PC-9 (cell line): ENCODE results near the gene TOGARAM2. TPM values are rescaled to one million over a fixed set of nuclear protein-coding genes. Genes with fewer than 3 reads are reported as not detected.

Source experiments
- BruUV-seq: library from RNA; stranded (reverse); fragments of 400-500 nt; replicated peaks from 2 replicates; lab custom pipeline; 2021; lab: Mats Ljungman, UMichigan
- CTCF ChIA-PET: fragments of 300-600 bp; sonication (Branson Sonifier 250); formaldehyde crosslinking; loops from one replicate; lab custom pipeline; 2022; ENCODE audit warnings: antibody characterized with exemption; lab: Charles Lee
- POLR2A ChIA-PET: fragments of 300-600 bp; sonication (Branson Sonifier 250); formaldehyde crosslinking; loops from one replicate; lab custom pipeline; 2022; ENCODE audit warnings: antibody characterized with exemption; ENCODE audit not compliant: unreplicated experiment; lab: Charles Lee
- DNase-seq, 2 experiments: peaks; one replicate each; pipeline versions ENCODE4 v3.0.0 to v3.0.0-alpha.2; 2015 to 2022; ENCODE audit warnings: mixed read lengths in 1 of 2
- H2AFZ ChIP-seq: fragments of 200-600 bp; sonication (generic); 2 replicates; pipeline ENCODE4 v1.8.1; 2017; ENCODE audit warnings: antibody characterized with exemption
- H3F3A ChIP-seq: fragments of 200-600 bp; sonication (generic); 2 replicates; pipeline ENCODE4 v1.8.1; 2017; ENCODE audit warnings: antibody characterized with exemption, mild to moderate bottlenecking, low read depth; ENCODE audit not compliant: insufficient read depth
- H3K27ac ChIP-seq: fragments of 200-600 bp; sonication (generic); 2 replicates; pipeline ENCODE4 v1.6.1; 2016; ENCODE audit warnings: mixed run types
- H3K27me3 ChIP-seq: fragments of 200-600 bp; sonication (generic); 2 replicates; pipeline ENCODE4 v1.6.1; 2016; ENCODE audit warnings: low read depth, mixed run types; ENCODE audit not compliant: insufficient read depth
- H3K36me3 ChIP-seq: fragments of 200-600 bp; sonication (generic); 2 replicates; pipeline ENCODE4 v1.6.1; 2016; ENCODE audit warnings: low read depth, mixed run types
- H3K4me1 ChIP-seq: fragments of 200-600 bp; sonication (generic); replicated peaks from 2 replicates; pipeline ENCODE4 v1.6.1; 2016; ENCODE audit warnings: mixed run types; ENCODE audit not compliant: insufficient read depth
- H3K4me2 ChIP-seq: fragments of 200-600 bp; sonication (generic); 2 replicates; pipeline ENCODE4 v1.6.1; 2017; ENCODE audit warnings: mixed run types
- H3K4me3 ChIP-seq: fragments of 200-600 bp; sonication (generic); 2 replicates; pipeline ENCODE4 v1.6.1; 2016; ENCODE audit warnings: mixed run types
- H3K79me2 ChIP-seq: fragments of 200-600 bp; sonication (generic); 2 replicates; pipeline ENCODE4 v1.6.1; 2017; ENCODE audit warnings: low read depth, mixed run types
- H3K9me2 ChIP-seq: fragments of 200-600 bp; sonication (generic); 2 replicates; pipeline ENCODE4 v1.8.1; 2017; ENCODE audit warnings: mild to moderate bottlenecking; ENCODE audit not compliant: insufficient read depth
- H3K9me3 ChIP-seq: fragments of 200-600 bp; sonication (generic); 2 replicates; pipeline ENCODE4 v1.8.1; 2016; ENCODE audit warnings: low read depth; ENCODE audit not compliant: insufficient read depth
- H4K20me1 ChIP-seq: fragments of 200-600 bp; sonication (generic); 2 replicates; pipeline ENCODE4 v1.8.1; 2017; ENCODE audit not compliant: insufficient read depth
- CTCF ChIP-seq: fragments of 200-600 bp; sonication (generic); conservative IDR thresholded peaks from 2 replicates; pipeline ENCODE4 v1.6.1; 2017; ENCODE audit warnings: mixed run types, antibody characterized with exemption, mild to moderate bottlenecking, moderate library complexity
- EZH2 ChIP-seq: fragments of 200-600 bp; sonication (generic); IDR thresholded peaks from 2 replicates; pipeline ENCODE4 v1.8.0; 2017; ENCODE audit warnings: antibody characterized with exemption, low read depth
- intact Hi-C: fragments of 100-400 bp; cut with micrococcal nuclease; formaldehyde crosslinking; loops from one replicate; pipeline ENCODE4 v1.10.0; 2022; ENCODE audit not compliant: unreplicated experiment
- total RNA-seq: library from RNA; stranded (reverse); gene quantifications from 2 replicates; pipeline ENCODE4 v1.2.3, GENCODE V29; 2021

The TOGARAM2 gene
- total RNA-seq, 1 experiment from 2014 or later = 0.44 TPM

GRCh38 chr2:28949617-28950305 is 31.3 kb upstream of the TOGARAM2 start:
- H3K36me3 ChIP-seq = peaks cover 41% of the 10 kb centered on the region
- no peak overlapping the region for H2AFZ ChIP-seq
- H3F3A ChIP-seq = peaks cover 80% of the 10 kb centered on the region
- no peak overlapping the region for H3K4me2 ChIP-seq
- no peaks in the 10 kb centered on the region for H3K27me3 ChIP-seq
- ChIA-PET CTCF (no interaction called here), POLR2A (no interaction called here)
- no peak for DNase-seq
- no peaks in the 10 kb centered on the region for H3K79me2 ChIP-seq
- H3K4me1 ChIP-seq = peaks cover 24% of the 10 kb centered on the region; the same call in 1 of the 2 replicates
- H3K9me3 ChIP-seq = peaks cover 4% of the 10 kb centered on the region; the same call in 1 of the 2 replicates
- no peaks in the 10 kb centered on the region for H3K9me2 ChIP-seq
- no peak overlapping the region for H3K27ac ChIP-seq
- intact Hi-C loops = loop anchor here (10.0 kb wide), 1 partner anchor 535 kb away; no protein-coding TSS in a partner anchor
- BruUV-seq = no TSS peak
- H4K20me1 ChIP-seq = peaks cover 22% of the 10 kb centered on the region; the same call in 1 of the 2 replicates
- no peak overlapping the region for H3K4me3 ChIP-seq
- TF ChIP-seq EZH2 = no peak

- TF ChIP-seq CTCF (no peak), EZH2 (no peak)
- peaks cover 4% of the 10 kb centered on the region; the same call in 1 of the 2 replicates for H3K9me3 ChIP-seq
- no peak overlapping the region for H3K4me2 ChIP-seq
- peaks cover 24% of the 10 kb centered on the region; the same call in 1 of the 2 replicates for H3K4me1 ChIP-seq
- BruUV-seq = no TSS peak
- DNase-seq = no peak
- no peak overlapping the region for H3K27ac ChIP-seq
- H3F3A ChIP-seq = peaks cover 82% of the 10 kb centered on the region
- ChIA-PET POLR2A (no interaction called here), CTCF (no interaction called here)
- no peak overlapping the region for H2AFZ ChIP-seq
- no peaks in the 10 kb centered on the region for H3K27me3 ChIP-seq
- peaks cover 13% of the 10 kb centered on the region; the same call in 1 of the 2 replicates for H4K20me1 ChIP-seq
- H3K4me3 ChIP-seq = no peak overlapping the region
- intact Hi-C loops = loop anchor here (10.0 kb wide), 1 partner anchor 534 kb away; no protein-coding TSS in a partner anchor
- H3K36me3 ChIP-seq = peaks cover 28% of the 10 kb centered on the region
- H3K79me2 ChIP-seq = no peaks in the 10 kb centered on the region
- H3K9me2 ChIP-seq = no peaks in the 10 kb centered on the region
Measured at GRCh38 chr2:28950941-28951630, 30.0 kb upstream of the TOGARAM2 start.

DNA sequence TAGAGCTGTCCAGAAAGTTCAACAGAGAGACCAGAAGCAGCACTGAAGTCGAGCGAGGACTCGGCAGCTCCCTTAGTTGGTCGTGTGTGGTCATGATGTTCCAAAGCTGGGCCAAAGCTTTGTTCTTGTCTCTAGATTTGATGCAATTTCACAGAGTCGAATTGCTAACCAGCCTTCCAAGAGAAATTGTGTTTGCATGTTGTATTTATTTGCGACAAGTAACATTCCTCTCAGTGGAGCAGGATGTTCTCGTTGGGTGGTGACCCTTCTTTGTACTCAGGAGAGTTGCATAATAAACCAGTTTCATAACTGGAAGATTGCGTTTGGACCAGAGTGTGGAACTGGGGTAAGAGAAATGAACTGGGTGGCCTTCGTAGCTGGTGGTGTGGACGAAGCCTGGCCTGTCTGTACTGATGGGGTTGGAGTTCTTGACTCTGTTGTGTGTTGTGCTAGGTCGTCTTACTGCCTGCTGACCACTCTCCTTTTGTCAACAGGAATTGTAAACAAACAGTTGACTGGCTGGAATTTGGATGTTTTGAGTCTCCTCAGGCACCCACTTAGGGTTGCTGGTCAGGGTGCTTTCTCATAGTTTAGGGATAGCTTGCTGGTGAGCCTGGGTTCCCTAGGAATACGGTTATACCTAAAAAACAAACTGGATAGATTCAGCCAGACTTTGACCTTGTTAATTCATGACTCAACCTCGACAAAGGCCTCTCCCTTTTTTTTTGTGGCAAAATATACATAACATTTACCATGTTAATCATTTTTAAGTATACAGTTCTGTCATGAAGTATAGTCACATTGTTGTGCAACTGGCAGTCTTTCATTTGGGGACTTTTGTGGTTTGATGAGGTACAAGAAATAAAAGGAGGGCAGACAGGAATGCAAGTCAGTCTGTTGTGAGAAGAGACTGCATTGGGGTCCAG is 28.9 kb upstream of the TOGARAM2 start:
- no peak overlapping the region for H2AFZ ChIP-seq
- H3K4me1 ChIP-seq = peaks cover 24% of the 10 kb centered on the region; the same call in 1 of the 2 replicates
- peaks cover 17% of the 10 kb centered on the region for H3K36me3 ChIP-seq
- ChIA-PET CTCF (interaction anchor here (0.7 kb wide), 1 partner anchor 470 kb away, joined by 3 read pairs; no protein-coding TSS in a partner anchor), POLR2A (interaction anchor here (0.5 kb wide), 1 partner anchor 168 kb away, joined by 5 read pairs; no protein-coding TSS in a partner anchor)
- DNase-seq = no peak
- peaks cover 72% of the 10 kb centered on the region for H3F3A ChIP-seq
- peaks cover 4% of the 10 kb centered on the region; the same call in 1 of the 2 replicates for H3K9me3 ChIP-seq
- intact Hi-C loops = loop anchor here (10.0 kb wide), 1 partner anchor 533 kb away; no protein-coding TSS in a partner anchor
- TF ChIP-seq EZH2 = no peak
- no peak for TF ChIP-seq CTCF
- H3K9me2 ChIP-seq = no peaks in the 10 kb centered on the region
- peaks cover 13% of the 10 kb centered on the region; the same call in 1 of the 2 replicates for H4K20me1 ChIP-seq
- H3K4me2 ChIP-seq = no peak overlapping the region
- BruUV-seq = no TSS peak
- no peak overlapping the region for H3K27ac ChIP-seq
- H3K79me2 ChIP-seq = no peaks in the 10 kb centered on the region
- H3K27me3 ChIP-seq = no peaks in the 10 kb centered on the region
- H3K4me3 ChIP-seq = no peak overlapping the region
